HepG2 (cell line): Measurements from ENCODE around the gene EHD4. TPM values are rescaled to one million over a fixed set of nuclear protein-coding genes. Genes with fewer than 3 reads are reported as not detected.

Source experiments
- ATAC-seq: fragments of 200-7000 bp; cut with Tn5 transposase; 3 replicates; pipeline ENCODE4 v1.9.1; 2020; ENCODE audit warnings: mild to moderate bottlenecking, moderate library complexity
- BruUV-seq: library from RNA; stranded (reverse); fragments of 400-500 nt; replicated peaks from 2 replicates; lab custom pipeline; 2021; lab: Mats Ljungman, UMichigan
- CTCF ChIA-PET: fragments of 300-600 bp; formaldehyde crosslinking; extraction: SDS; loops from one replicate; lab custom pipeline; 2021; ENCODE audit warnings: low total read pairs, inconsistent platforms, low intra/inter-chr PET ratio; lab: Yijun Ruan, JAX
- POLR2A ChIA-PET: fragments of 350-600 bp; sonication (Branson Sonifier 250); formaldehyde crosslinking; loops from one replicate; lab custom pipeline; 2020; ENCODE audit warnings: antibody characterized with exemption, inconsistent platforms; lab: Yijun Ruan, JAX
- DNase-seq: peaks from one replicate; pipeline ENCODE4 v3.0.0-alpha.2; 2015; ENCODE audit warnings: low spot score
- FAIRE-seq: peaks from 3 replicates; lab custom pipeline; 2011; peaks lifted over from hg19 to GRCh38; lab: Jason Lieb, UNC
- H2AFZ ChIP-seq: one replicate; pipeline ENCODE4 v1.6.1; 2011; ENCODE audit warnings: low read length, inconsistent platforms
- H3K27ac ChIP-seq: fragments of 300-600 bp; 3 replicates; pipeline ENCODE4 v1.8.0; 2011; ENCODE audit warnings: mixed run types, mild to moderate bottlenecking, mixed read lengths, low read length, inconsistent platforms; ENCODE audit not compliant: insufficient read depth; ENCODE audit errors: extremely low read length
- H3K27me3 ChIP-seq, 2 experiments: fragments of 200-600 bp in 1 of 2; 2 replicates in 1 of 2; 3 replicates in 1 of 2; pipeline versions ENCODE4 v1.6.0 to v1.8.0; 2011; ENCODE audit warnings: low read length in 2 of 2, mild to moderate bottlenecking in 2 of 2, moderate library complexity in 2 of 2, inconsistent platforms in 1 of 2; ENCODE audit not compliant: insufficient read depth in 2 of 2, control insufficient read depth in 1 of 2
- H3K36me3 ChIP-seq, 2 experiments: fragments of 200-600 bp in 1 of 2; replicated peaks in 1 of 2; 2 replicates in 1 of 2; 3 replicates in 1 of 2; pipeline versions ENCODE4 v1.5.1 to v1.8.0; 2011; ENCODE audit warnings: low read length in 2 of 2, inconsistent platforms in 1 of 2; ENCODE audit not compliant: insufficient read depth in 2 of 2, control insufficient read depth in 1 of 2
- H3K4me1 ChIP-seq: 2 replicates; pipeline ENCODE4 v1.5.1; 2012; ENCODE audit warnings: low read length, inconsistent platforms; ENCODE audit not compliant: insufficient read depth
- H3K4me2 ChIP-seq: 2 replicates; pipeline ENCODE4 v1.6.0; 2011; ENCODE audit warnings: low read depth, low read length, inconsistent platforms
- H3K4me3 ChIP-seq, 3 experiments: fragments of 200-600 bp in 1 of 3; sonication (generic), shearing (Covaris generic) in 1 of 3; replicated peaks in 1 of 3; 2 replicates each; pipeline ENCODE4 v1.5.1; 2011 to 2016; ENCODE audit warnings: low read length in 3 of 3, inconsistent platforms in 2 of 3, low read depth in 2 of 3, mild to moderate bottlenecking in 2 of 3, control low read depth in 1 of 3, mixed read lengths in 1 of 3; ENCODE audit not compliant: insufficient read depth in 1 of 3
- H3K79me2 ChIP-seq: one replicate; pipeline ENCODE4 v1.6.1; 2011; ENCODE audit warnings: low read length, inconsistent platforms; ENCODE audit not compliant: insufficient read depth
- H3K9ac ChIP-seq: 2 replicates; pipeline ENCODE4 v1.6.0; 2011; ENCODE audit warnings: mild to moderate bottlenecking, low read depth, low read length, inconsistent platforms; ENCODE audit not compliant: insufficient read depth
- H3K9me3 ChIP-seq: 2 replicates; pipeline ENCODE4 v1.5.1; 2012; ENCODE audit warnings: mild to moderate bottlenecking, low read length
- H4K20me1 ChIP-seq: 2 replicates; pipeline ENCODE4 v1.6.0; 2011; ENCODE audit warnings: inconsistent platforms, mild to moderate bottlenecking, low read length, moderate library complexity; ENCODE audit not compliant: insufficient read depth
- ATF1 ChIP-seq: IDR thresholded peaks from 2 replicates; pipeline ENCODE4 v1.6.1; 2016; ENCODE audit warnings: mild to moderate bottlenecking, control low read depth
- FOSL2 ChIP-seq: sonication (generic); formaldehyde crosslinking; IDR thresholded peaks from 2 replicates; pipeline ENCODE4 v1.4.0; 2020; ENCODE audit warnings: missing genetic modification reagents
- FOXA3 ChIP-seq: IDR thresholded peaks from 2 replicates; pipeline ENCODE4 v1.6.1; 2016; ENCODE audit warnings: missing genetic modification reagents, missing compliant biosample characterization
- JDP2 ChIP-seq: sonication (generic); formaldehyde crosslinking; IDR thresholded peaks from 2 replicates; pipeline ENCODE4 v1.8.1; 2022; ENCODE audit warnings: missing genetic modification reagents, borderline replicate concordance
- SRSF9 ChIP-seq: fragments of 200-400 bp; formaldehyde crosslinking; IDR thresholded peaks from 2 replicates; pipeline ENCODE4 v1.6.1; 2018; ENCODE audit warnings: borderline replicate concordance, mild to moderate bottlenecking, low read depth, low read length; ENCODE audit not compliant: insufficient read depth, poor library complexity, severe bottlenecking
- TEAD3 ChIP-seq: optimal IDR thresholded peaks from 2 replicates; pipeline ENCODE3; 2016; ENCODE audit warnings: borderline replicate concordance
- ZNF549 ChIP-seq: sonication (generic); formaldehyde crosslinking; IDR thresholded peaks from 2 replicates; pipeline ENCODE4 v1.5.0; 2020; ENCODE audit warnings: missing genetic modification reagents
- ZNF629 ChIP-seq: sonication (generic); formaldehyde crosslinking; conservative IDR thresholded peaks from 2 replicates; pipeline ENCODE4 v1.5.0; 2020; ENCODE audit warnings: missing genetic modification reagents
- WGBS: methylation state at CpG from one replicate; pipeline ENCODE4 v1.1.6; 2017; ENCODE audit warnings: low lambda C conversion rate; 5-methylcytosine and 5-hydroxymethylcytosine counted together
- in situ Hi-C: cut with HindIII; loops from 2 replicates; pipeline ENCODE4 v1.10.0; 2017; ENCODE audit warnings: low pct_unique_long_range_greater_than_20kb; ENCODE audit not compliant: extremely low pct_ligation_motif_present
- intact Hi-C: fragments of 100-400 bp; cut with micrococcal nuclease; formaldehyde crosslinking; loops from one replicate; pipeline ENCODE4 v1.10.0; 2022; ENCODE audit not compliant: unreplicated experiment
- polyA plus RNA-seq, 8 experiments: library from polyadenylated mRNA; depleted of rRNA in 3 of 8; stranded (reverse) in 7 of 8; unstranded in 1 of 8; fragments of >200 nt; fragmentation: Illumina TruSeq in 4 of 8; extraction: Trizol in 4 of 8; gene quantifications; 2 replicates each; pipeline versions ENCODE4 v1.2.1 to v1.2.3, GENCODE V29; 2011 to 2016; ENCODE audit warnings: low read depth in 4 of 8, missing spikeins in 1 of 8, mixed read lengths in 1 of 8; ENCODE audit not compliant: insufficient read depth in 1 of 8
- total RNA-seq, 5 experiments: library from RNA; depleted of rRNA; stranded (reverse); fragments of >200 nt; fragmentation: Illumina TruSeq; extraction: Trizol; gene quantifications; 2 replicates each; pipeline ENCODE4 v1.2.3, GENCODE V29; 2016; ENCODE audit warnings: low read depth in 1 of 5
- TF ChIP-seq, protein P1 (sequence below): sonication (generic); formaldehyde crosslinking; conservative IDR thresholded peaks from 2 replicates; pipeline ENCODE4 v1.4.0; 2020; ENCODE audit warnings: mild to moderate bottlenecking, missing genetic modification reagents, moderate library complexity
- TF ChIP-seq, protein P2 (sequence below): sonication (generic); formaldehyde crosslinking; IDR thresholded peaks from 2 replicates; pipeline ENCODE4 v1.5.1; 2020; ENCODE audit warnings: mild to moderate bottlenecking, missing genetic modification reagents, borderline replicate concordance

Gene EHD4
- total and polyA plus RNA-seq, 2 of the 13 experiments (the other 11 are each of a cell fraction or from before 2014, with no cell fraction given): 3.1 to 4.8 TPM

DNA sequence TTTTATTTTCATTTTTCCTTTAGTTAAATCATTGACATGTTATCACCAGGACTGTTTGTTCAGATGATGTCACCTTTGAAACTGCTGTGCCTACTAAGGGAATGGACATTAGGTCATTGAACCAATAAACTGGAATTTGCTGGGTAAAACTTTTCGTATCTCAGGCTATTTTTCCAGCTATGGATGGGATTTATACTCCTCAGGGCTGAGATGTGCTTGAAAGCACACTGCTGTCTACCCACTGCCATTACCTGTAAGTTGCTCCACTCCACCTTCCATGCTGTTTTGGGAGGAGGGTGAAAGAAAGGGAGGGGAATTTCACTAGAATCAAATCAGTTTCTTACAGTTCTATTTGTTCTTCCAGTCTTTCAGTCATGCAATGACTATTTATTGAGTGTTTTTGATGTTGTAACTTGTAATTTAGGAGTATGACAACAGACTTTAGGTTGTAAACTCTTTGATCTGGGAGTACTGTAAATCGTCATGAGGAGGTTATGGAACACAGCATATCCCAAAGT lies 11.3 kb downstream of the EHD4 start:
- Histone ChIP-seq H3K4me3 (peak overlapping the region in 1 of 3 experiments; percentile 45; a peak in 2 of 6 replicates), H3K9ac (peak overlapping the region; percentile 58), H3K36me3 (no peaks in the 10 kb centered on the region), H3K4me2 (peak overlapping the region; percentile 64), H3K9me3 (no peaks in the 10 kb centered on the region), H4K20me1 (no peaks in the 10 kb centered on the region), H2AFZ (peak overlapping the region; percentile 46), H3K79me2 (peaks cover 3% of the 10 kb centered on the region), H3K4me1 (peaks cover 27% of the 10 kb centered on the region), H3K27me3 (no peaks in the 10 kb centered on the region), H3K27ac (peak overlapping the region; percentile 67)
- POLR2A ChIA-PET: interaction anchor here (0.6 to 3.6 kb wide), 4 partner anchors 9 to 76 kb away, joined by 3 to 27 read pairs (median 4); partner anchors contain the start of gene EHD4
- in situ Hi-C loops (no loop called here), intact Hi-C loops (no loop called here)
- WGBS: 0% methylated on average over 2 of the region's 2 CpGs
- CTCF ChIA-PET: no interaction called here
- ATAC-seq (peak; percentile 83), DNase-seq (peak; percentile 79), FAIRE-seq (peak; percentile 66)
- BruUV-seq: no TSS peak
- TF ChIP-seq TEAD3 (peak; percentile 27), ATF1 (0 out of 2 replicates have a peak, but pooled peaks have one; percentile 22), FOSL2 (CRISPR knock-in tag) (peak; percentile 49; the same call in 1 of the 2 replicates), SRSF9 (no peak), ZNF549 (no peak), FOXA3 (peak; percentile 63), JDP2 (CRISPR knock-in tag) (no peak), ZNF629 (CRISPR knock-in tag) (peak; percentile 70)
- TF ChIP-seq, protein P1, sequence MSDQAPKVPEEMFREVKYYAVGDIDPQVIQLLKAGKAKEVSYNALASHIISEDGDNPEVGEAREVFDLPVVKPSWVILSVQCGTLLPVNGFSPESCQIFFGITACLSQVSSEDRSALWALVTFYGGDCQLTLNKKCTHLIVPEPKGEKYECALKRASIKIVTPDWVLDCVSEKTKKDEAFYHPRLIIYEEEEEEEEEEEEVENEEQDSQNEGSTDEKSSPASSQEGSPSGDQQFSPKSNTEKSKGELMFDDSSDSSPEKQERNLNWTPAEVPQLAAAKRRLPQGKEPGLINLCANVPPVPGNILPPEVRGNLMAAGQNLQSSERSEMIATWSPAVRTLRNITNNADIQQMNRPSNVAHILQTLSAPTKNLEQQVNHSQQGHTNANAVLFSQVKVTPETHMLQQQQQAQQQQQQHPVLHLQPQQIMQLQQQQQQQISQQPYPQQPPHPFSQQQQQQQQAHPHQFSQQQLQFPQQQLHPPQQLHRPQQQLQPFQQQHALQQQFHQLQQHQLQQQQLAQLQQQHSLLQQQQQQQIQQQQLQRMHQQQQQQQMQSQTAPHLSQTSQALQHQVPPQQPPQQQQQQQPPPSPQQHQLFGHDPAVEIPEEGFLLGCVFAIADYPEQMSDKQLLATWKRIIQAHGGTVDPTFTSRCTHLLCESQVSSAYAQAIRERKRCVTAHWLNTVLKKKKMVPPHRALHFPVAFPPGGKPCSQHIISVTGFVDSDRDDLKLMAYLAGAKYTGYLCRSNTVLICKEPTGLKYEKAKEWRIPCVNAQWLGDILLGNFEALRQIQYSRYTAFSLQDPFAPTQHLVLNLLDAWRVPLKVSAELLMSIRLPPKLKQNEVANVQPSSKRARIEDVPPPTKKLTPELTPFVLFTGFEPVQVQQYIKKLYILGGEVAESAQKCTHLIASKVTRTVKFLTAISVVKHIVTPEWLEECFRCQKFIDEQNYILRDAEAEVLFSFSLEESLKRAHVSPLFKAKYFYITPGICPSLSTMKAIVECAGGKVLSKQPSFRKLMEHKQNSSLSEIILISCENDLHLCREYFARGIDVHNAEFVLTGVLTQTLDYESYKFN (CRISPR knock-in tag): peak; percentile 61
- TF ChIP-seq, protein P2, sequence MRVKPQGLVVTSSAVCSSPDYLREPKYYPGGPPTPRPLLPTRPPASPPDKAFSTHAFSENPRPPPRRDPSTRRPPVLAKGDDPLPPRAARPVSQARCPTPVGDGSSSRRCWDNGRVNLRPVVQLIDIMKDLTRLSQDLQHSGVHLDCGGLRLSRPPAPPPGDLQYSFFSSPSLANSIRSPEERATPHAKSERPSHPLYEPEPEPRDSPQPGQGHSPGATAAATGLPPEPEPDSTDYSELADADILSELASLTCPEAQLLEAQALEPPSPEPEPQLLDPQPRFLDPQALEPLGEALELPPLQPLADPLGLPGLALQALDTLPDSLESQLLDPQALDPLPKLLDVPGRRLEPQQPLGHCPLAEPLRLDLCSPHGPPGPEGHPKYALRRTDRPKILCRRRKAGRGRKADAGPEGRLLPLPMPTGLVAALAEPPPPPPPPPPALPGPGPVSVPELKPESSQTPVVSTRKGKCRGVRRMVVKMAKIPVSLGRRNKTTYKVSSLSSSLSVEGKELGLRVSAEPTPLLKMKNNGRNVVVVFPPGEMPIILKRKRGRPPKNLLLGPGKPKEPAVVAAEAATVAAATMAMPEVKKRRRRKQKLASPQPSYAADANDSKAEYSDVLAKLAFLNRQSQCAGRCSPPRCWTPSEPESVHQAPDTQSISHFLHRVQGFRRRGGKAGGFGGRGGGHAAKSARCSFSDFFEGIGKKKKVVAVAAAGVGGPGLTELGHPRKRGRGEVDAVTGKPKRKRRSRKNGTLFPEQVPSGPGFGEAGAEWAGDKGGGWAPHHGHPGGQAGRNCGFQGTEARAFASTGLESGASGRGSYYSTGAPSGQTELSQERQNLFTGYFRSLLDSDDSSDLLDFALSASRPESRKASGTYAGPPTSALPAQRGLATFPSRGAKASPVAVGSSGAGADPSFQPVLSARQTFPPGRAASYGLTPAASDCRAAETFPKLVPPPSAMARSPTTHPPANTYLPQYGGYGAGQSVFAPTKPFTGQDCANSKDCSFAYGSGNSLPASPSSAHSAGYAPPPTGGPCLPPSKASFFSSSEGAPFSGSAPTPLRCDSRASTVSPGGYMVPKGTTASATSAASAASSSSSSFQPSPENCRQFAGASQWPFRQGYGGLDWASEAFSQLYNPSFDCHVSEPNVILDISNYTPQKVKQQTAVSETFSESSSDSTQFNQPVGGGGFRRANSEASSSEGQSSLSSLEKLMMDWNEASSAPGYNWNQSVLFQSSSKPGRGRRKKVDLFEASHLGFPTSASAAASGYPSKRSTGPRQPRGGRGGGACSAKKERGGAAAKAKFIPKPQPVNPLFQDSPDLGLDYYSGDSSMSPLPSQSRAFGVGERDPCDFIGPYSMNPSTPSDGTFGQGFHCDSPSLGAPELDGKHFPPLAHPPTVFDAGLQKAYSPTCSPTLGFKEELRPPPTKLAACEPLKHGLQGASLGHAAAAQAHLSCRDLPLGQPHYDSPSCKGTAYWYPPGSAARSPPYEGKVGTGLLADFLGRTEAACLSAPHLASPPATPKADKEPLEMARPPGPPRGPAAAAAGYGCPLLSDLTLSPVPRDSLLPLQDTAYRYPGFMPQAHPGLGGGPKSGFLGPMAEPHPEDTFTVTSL (CRISPR knock-in tag): peak; percentile 73; the same call in 1 of the 2 replicates
